GM21723 (cell line): ENCODE measurements around the gene RNGTT.
"Not testable (repeated sequence)": the region's sequence is repeated elsewhere in the genome, so short reads cannot be mapped to it uniquely, and the experiment has no call there.

ENCODE experiments used
- ATAC-seq: cut with Tn5 transposase; IDR thresholded peaks from one replicate; pipeline ENCODE4 v1.9.1; 2021; ENCODE audit warnings: mild to moderate bottlenecking, moderate library complexity; ENCODE audit not compliant: unreplicated experiment

Gene RNGTT

DNA sequence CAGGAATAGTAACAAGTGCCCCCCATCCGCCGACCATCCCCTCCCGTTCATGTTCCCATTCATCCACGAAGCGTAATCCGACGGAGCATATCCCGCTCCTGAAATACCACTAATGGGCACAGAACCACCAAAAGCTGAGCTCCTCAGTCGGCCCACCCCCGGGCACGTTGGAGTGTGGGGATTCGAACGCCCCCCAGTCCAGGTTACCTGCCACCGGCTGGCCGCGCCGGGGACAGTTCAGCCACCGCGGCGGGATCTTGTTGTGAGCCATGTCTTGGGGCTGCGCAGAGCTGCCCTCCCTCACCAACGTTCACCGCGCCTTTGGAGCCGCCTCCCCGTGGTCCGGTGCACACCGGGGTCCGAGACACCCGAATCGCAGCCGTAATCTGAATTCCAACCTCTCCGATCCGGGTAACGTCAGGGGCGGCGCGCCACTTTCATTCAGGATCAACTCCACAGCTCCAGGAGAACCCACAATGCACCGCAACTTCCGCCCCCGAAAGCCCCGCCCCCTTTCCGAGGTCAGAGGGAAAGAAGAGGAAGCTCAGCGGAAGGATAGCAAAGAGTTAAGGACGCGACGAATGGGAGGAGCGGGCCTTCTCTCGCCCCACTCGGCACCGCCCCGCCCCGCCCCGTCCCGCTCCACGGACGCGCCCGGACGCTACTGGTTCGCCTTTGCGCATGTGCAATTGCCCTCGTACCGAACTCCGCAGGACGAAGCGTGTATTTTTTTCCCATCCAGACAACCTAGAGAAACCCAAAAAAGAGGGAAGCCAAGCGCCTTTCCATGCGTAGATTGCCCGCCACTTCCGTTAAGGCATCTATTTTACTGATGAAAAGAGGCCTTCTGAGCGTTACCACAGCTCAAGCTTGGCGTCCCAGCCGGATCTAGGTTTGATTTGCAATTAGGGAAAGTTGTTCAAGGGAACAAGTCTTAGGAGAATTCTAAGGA is at the start of gene RNGTT:
TSS of gene RNGTT (minus strand) at position 480 of the 952 bp plus-strand sequence. CDS start at position 271, 209 bp downstream.
- ATAC-seq, result peak; percentile 99

DNA sequence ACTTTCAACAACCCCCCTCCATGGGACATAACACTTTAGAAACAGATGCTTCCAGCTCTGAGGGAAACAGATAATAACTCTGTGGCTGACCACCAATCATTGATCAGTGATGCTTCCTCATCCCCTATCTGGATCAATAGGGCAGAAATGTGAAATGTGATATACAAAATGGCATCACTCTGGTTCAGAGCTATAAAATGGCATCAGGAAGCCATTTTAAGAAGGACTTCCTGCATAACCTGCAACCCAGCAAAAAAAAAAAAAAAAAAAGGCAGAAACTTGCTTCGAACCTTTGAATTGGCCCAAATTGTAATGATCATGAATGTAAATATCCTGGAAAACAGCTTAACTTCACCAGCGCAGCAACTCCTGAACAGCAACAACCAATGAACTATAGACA is 48.0 kb upstream of the RNGTT start:
- ATAC-seq, result no peak

DNA sequence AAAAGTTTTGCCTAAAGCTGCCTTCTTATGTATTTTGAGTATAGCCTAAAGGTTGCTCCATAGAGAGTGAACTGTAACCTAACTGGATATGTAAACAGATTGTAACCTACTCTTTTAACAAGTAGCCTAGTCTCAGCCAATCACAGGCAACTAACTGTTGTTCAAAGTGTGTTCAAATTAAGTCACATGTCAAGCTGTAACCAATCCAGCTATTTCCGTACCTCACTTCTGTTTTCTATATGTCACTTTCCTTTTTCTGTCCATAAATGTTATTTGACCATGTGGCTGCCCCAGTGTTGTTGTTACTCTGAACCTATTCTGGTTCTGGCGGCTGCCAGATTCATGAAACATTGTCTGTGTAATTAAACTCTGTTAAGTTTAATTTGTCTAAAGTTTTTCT is 47.4 kb upstream of the RNGTT start:
- no peak for ATAC-seq

DNA sequence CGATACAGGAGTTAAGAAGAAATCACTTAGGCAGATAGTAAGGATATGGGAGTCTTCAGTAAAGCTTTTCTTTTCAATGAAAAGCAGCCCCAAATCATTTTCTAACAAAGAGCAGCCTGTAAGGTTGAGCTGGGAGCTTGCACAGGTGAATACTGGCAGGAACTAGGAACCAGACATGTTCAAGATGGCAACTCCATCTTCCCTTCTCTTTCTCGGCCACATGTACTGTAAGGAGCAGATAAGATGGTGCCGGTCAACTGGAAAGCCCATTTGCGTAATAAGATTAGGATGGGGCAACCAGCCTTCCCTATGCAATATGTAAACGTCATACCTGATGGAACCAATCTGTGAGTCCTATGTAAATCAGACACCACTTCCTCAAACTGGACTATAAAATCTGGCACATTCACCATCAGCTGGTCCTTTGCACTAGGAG is 46.2 kb upstream of the RNGTT start:
- no peak for ATAC-seq

DNA sequence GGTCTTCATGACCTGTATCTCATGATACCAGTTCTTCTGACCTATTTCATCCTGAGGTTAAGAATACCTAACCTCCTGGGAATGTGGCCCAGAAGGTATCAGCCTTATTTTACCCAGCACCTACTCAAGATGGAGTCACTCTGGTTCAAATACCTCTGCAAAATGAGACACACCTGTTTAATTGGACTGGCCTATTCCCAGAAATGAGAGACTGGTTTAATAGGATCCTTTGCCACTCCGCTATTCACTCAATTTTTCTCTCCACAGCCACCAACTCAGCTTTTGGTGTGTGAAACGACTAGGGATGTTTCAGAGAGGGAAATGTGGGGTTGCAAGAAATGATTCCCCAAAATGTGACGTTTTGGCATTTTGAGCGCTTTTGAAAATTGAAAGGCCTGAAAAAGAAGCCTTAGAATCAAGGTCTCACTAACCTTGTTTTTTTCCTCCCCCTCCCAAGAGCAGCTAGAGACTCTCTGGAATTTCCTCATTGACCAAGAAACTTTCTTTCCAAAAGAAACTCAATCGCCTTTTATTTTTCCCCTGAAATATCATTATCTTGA is 45.5 kb upstream of the RNGTT start:
- no peak for ATAC-seq

DNA sequence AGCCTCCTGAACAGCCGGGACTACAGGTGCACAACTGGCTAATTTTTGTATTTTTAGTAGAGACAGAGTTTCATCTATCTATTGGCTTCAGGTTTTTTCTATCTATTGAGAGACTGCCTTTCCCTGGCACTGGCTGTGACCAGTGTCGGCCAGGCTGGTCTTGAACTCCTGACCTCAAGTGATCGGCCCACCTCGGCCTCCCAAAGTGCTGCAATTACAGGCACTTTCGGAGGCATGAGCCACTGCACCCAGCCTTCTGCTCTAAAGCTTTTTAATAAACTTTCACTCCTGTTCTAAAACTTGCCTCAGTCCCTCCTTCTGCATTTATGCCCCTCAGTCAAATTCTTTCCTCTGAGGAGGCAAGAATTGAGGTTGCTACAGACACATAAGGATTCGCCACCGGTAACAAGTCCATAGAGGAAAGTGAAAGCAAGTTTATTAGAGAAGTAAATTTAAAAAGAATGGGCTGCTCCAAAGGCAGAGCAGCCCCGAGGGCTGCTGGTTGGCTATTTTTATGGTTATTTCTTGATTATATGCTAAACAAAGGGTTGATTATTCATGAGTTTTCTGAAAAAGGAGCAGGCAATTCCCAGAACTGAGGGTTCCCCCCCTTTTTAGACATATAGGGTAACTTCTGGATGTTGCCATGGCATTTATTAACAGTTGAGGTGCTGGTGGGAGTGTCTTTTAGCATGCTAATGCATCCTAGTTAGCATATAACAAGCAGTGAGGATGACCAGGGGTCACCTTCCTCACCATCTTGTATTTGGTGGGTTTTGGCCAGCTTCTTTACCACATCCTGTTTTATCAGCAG is 44.8 kb upstream of the RNGTT start:
- ATAC-seq, result no peak

DNA sequence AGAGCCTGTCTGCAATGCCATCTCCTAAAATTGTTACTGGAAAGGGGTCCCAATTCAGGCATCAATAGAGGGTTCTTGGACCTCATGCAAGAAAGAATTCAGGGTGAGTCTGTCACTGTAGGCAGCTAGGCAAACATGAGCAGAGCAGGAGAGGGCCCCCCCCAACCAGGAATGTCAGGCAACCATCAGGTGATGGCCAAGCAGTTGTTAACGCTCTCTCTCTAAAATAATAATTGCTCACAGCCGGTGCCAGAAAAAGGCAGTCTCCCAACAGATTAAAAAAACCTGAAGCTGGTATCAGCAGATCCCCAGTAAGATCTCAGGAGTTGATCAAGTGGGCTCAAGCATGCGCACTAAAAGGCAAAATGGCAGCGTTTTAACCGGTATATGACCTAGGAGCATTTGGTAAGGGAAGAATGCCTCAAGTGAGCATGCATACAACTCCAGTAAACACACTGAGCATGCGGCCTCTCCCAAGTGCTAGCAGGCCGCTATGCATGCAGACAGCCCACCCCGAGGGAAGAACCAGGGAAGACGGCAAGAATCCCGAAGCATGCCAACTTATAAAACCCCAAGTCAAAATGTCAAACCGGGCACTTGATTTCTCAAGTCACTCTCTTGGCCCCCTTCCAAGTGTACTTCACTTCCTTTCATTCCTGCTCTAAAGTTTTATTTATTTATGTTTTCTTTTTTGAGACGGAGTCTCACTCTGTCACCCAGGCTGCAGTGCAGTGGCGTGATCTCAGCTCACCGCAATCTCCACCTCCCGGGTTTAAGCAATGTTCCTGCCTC is 44.0 kb upstream of the RNGTT start:
- ATAC-seq, result no peak

DNA sequence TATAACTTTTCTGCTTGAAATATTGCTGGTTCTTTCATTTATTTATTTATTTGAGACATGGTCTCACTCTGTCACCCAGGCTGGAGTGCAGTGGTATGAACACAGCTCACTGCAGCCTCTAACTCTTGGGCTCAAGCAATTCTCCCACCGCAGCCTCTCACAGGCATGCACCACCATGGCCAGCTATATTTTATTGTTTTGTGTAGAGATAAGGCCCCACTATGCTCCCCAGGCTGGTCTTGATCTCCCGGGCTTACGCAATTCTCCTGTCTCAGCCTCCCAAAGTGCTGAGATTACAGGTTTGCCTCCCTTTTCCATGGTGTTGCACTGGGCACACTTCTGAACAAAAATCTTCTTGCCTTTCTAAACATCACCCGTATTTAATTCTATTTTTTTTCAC is 39.1 kb upstream of the RNGTT start:
- no peak for ATAC-seq

DNA sequence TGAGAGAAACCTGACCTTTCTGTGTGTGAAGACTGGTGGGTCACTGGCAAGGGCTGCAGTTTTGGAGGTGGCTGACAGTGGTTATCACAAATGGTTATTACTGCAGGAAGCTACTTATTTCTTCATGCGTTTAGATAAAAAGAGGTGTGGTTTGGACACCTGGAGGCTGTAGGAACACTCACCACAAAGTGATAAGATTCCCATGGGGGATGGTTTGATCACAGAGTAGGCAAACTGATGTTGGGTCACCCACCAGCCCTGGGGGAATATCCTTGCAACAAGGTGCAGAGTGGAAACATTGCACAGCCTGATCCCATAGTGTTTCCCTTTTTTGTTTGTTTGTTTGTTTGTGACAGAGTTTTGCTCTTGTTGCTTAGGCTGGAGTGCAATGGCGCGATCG is 33.9 kb upstream of the RNGTT start:
- no peak for ATAC-seq

DNA sequence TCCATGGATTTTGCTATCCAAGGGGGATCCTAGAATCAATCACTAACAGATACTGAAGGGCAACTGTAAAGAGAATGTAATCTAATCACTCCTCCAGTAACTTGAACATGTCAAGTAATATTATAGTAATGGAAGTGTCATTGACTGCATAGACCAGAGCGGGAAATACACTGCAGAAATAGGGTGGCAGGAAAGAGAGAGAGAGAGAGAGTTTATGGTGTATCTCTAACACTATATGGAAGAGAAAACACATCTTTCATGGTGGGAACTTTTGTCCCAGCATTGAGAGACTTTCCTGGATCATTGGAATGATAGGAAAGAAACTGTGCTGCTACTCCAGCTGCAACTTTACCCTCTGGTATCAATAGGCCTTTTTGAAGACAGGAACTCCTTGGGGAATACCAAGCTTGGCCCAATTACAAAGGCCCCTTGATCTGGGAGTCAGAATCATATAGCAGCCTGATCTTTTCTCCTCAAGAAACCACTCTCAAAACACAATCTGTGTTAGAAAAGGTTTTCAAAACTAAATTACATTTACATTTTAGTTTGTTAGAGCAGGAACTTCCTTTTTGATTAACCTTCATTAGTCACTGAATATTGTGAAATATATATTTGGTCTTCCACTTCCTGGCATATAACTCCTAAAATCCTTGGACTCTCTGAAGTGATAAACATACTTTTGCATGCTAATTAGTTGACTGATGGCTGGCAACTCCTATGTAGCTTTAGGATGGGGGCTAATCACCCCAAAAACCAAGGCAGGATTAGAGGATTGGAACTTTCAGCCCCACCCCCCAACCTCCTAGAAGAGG is 29.5 kb upstream of the RNGTT start:
- ATAC-seq, result no peak

DNA sequence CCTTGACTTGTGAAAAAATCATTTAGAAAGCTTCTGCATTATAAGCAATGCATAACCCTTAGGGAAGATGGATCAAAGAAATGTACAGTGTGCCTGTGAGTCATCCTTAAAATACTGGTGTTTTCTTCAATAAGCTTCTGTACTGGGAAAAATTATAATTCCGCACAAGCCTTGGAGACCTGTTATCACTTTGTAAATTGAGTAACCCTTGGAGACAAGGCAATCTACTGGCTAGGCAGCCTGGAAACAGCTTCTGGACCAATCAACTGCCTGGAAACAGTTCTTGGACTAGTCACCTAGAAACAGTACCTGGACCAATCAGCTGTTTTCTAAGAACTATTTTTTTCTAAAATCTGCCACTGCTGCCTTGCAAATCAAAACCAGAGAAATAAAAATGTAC is 25.8 kb upstream of the RNGTT start:
- no peak for ATAC-seq

DNA sequence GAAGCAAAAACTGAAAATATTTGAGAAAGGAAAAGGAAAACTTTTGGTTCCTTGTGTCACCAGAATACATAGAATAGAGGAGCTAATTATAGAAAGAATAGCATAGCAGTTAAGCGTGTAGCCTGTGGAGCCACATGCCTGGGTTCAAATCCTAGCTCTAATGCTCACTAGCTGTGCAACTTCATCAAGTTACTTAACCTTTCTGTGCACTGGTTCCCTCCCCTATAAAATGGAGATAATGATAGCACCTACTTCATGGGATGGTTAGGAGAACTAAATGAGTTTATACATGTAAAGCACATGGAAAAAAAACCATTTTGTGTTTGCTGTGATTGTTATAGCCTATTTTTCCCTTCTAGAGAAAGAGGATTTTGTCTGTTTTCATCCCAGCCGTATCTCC is 24.5 kb upstream of the RNGTT start:
- ATAC-seq, result no peak

DNA sequence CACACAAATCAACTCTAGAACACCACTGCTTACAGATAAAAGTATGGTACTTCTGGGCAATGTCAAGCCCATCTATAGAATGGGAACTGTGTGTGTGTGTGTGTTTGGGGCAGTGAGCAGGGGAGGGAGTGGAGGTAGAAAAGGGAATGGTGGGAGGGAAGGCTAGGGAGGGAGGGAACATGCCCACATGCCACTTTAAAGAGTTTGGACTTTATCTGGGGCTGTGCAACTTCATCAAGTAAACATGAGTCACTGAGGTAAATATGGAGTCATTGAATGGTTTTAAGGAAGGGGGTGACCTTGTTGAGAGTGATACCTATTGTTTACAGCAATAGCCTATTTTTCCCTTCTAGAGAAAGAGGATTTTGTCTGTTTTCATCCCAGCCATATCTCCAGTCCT is 22.5 kb upstream of the RNGTT start:
- no peak for ATAC-seq

DNA sequence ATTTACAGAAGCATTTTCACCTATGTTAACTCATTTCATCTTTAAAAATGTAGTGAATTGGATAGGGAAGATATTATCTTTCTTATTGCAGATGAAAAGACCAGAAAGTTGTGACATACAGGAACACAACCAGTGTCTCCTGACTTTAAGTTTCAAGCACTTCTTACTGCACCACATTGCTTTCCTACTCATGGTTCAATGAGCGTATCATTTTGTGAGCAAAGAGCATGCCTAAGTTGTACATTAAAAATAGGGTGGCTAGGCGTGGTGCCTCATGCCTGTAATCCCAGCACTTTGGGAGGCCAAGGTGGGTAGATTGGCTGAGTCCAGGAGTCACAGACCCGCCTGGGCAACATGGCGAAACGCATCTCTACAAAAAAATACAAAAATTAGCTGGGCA is 21.2 kb upstream of the RNGTT start:
- no peak for ATAC-seq

DNA sequence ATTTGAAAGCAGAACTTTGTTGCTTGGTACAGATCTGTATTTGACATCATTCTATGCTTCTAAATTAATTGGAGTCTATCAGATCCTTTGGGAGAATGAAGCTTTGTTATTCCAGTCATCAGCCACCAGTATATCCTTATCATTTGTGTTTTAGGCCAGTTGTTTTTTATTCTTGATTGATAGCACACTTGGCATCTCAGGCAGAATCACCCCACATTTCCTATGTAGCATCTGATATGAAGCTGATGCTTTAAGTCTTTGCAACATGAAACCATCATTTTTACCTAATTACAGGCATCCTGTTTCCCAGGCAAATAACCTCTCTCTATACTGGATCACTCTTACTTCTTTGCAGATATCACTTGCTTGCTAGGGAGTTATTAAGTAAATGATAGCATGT is 20.7 kb upstream of the RNGTT start:
- no peak for ATAC-seq

DNA sequence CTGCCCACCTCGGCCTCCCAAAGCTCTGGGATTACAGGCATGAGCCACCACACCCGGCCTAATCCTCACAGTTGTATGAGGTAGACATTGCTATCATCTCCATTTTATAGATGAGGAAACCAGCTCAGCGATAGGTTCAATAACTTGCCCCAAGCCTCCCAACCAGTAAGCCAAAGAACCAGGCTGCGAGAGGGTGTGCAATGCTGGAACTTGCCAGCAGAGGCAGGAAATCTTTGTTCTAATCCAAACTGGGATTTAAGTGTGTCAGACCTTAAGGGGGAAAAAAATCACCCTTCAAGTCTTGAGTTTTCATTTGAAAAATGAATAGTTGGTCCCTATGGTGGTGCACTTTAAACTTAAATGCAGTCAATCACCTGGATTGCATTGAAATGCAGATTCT is 20.1 kb upstream of the RNGTT start:
- ATAC-seq, result no peak

DNA sequence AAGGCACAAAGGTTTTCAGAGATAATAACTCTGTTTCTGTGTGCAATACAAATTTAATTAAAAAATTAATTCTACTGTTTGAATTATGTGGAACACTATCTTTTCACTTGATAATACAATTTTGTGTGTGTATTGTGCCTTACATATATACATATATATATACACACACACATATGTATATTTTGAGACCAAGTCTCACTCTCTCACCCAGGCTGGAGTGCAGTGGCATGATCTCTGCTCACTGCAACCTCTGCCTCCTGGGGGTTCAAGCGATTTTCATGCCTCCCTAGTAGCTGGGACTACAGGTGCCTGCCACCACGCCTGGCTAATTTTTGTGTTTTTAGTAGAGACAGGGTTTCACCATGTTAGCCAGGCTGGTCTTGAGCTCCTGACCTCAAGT is 19.7 kb upstream of the RNGTT start:
- ATAC-seq, result not testable (repeated sequence)

DNA sequence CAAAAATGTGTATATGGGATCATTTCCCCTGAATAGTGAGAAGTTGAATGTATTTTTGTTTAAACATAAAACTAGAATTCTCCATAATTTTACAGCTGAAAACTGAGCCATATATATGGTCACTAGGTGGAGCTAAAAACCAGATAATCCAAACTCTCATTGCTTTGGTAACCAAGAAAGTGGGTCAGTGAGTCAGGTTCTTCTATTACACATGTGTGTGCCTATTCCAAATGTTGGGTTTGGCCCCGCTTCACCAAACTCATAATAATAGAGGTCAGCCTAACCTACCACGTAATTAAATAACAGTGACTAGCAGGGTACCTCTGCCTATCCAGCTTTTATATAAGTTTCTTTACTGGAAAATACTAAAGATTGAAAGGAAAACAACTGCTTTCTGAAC is 19.3 kb upstream of the RNGTT start:
- ATAC-seq, result no peak

DNA sequence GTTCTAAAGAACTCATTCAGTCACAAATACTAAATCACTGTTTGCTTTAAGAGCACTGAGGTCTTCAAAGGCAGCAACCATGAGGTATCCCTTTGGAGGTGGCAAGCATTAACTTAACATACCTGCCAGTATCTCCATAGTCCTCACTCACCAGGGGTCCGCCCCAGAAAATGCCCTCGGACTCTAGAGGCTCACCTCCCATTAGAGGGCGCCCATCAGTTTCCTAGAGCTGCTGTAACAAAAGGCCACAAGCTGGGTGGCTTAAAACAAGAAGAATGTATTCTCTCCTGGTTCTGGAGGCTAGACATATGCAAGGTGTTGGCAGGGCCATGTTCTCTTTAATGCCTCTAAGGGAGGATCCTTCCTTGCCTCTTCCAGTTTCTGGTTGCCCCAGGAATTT is 12.0 kb upstream of the RNGTT start:
- ATAC-seq, result no peak
